D721Med (cell line): Measurements from ENCODE around the gene CYTH3.

ENCODE experiments used
- DNase-seq: peaks from one replicate; pipeline ENCODE4 v3.0.0; 2011; ENCODE audit warnings: low spot score; ENCODE audit not compliant: insufficient read length
- FAIRE-seq: peaks from 2 replicates; lab custom pipeline; 2011; peaks lifted over from hg19 to GRCh38; lab: Jason Lieb, UNC
- TF ChIP-seq, protein P1 (sequence below): IDR thresholded peaks from 2 replicates; pipeline ENCODE4 v1.5.1; 2012; ENCODE audit warnings: mild to moderate bottlenecking, control low read depth; ENCODE audit not compliant: insufficient read depth; ENCODE audit errors: missing control alignments

CYTH3 gene

DNA sequence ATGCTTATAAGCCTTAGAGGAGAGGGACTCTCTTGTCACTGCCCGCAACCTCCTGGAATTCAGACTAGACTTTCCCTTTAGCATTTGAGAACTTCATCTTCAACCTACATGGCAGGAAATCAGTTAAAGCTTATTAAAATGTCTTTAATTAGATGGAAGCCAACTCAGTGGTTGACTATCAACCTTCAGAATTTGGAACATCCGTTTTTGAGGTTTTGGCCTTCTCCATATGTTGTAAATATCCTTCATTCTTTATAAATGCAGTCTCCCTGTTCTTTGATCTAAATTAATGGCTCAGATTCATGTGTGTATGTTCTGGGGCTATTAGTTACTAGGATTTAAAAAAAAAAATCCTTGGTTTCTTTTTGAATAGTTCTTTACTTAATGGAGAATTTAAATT is 156.2 kb downstream of the CYTH3 start:
- FAIRE-seq, result no peak
- TF ChIP-seq, protein P1, sequence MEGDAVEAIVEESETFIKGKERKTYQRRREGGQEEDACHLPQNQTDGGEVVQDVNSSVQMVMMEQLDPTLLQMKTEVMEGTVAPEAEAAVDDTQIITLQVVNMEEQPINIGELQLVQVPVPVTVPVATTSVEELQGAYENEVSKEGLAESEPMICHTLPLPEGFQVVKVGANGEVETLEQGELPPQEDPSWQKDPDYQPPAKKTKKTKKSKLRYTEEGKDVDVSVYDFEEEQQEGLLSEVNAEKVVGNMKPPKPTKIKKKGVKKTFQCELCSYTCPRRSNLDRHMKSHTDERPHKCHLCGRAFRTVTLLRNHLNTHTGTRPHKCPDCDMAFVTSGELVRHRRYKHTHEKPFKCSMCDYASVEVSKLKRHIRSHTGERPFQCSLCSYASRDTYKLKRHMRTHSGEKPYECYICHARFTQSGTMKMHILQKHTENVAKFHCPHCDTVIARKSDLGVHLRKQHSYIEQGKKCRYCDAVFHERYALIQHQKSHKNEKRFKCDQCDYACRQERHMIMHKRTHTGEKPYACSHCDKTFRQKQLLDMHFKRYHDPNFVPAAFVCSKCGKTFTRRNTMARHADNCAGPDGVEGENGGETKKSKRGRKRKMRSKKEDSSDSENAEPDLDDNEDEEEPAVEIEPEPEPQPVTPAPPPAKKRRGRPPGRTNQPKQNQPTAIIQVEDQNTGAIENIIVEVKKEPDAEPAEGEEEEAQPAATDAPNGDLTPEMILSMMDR, result no peak
- no peak for DNase-seq
